ENCODE measurements around the gene PBX4. TPM values are rescaled to one million over a fixed set of nuclear protein-coding genes. Genes with fewer than 3 reads are reported as not detected.
A peak's percentile ranks its signal among the peaks of the same experiment; 100 is the strongest.

The PBX4 gene
- total and polyA plus RNA-seq, 2 of the 8 experiments (the other 6 are each of a cell fraction or from before 2014, with no cell fraction given): 3.4 to 3.8 TPM

DNA sequence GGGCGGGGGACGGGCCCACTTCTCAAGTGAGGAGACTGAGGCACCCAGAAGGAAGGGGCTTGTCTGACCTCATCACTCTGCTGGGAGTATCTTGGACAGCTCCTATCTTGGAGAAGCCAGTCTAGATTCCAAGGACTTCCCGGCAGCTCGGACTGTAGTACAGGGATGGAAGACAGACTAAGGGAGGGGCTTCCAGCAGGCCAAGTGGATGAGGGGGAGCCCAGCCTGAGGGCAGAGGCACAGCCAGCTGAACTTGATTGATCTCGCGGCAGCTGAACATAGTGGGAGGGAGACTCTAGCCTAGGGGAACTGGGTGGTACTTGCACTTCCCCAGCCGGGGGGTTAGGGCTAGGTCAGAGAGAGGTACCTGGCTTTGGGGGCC, 79.7 kb downstream of the PBX4 start:
- Histone ChIP-seq H3K14ac (ENCODE audit: insufficient read length) (no peak overlapping the region), H3K4me2 (ENCODE audit: insufficient read depth in 1 of 2, low read depth in 2 of 2, low read length in 2 of 2) (peak overlapping the region; percentile 67 to 79), H3K27me3 (replicated peaks in 1 of 4; ENCODE audit: control insufficient read depth in 3 of 4, extremely low read depth in 1 of 4, insufficient read depth in 3 of 4, low read length in 3 of 4) (peaks cover 6 to 26% (median 20%) of the 10 kb centered on the region in 4 experiments), H3K9ac (replicated peaks in 1 of 4; ENCODE audit: extremely low read depth in 1 of 4, low read depth in 3 of 4, low read length in 3 of 4) (no peak overlapping the region), H3K4ac (replicated peaks; ENCODE audit: insufficient read length, low read depth, low read length) (no peak overlapping the region), H3K79me2 (ENCODE audit: control insufficient read depth in 1 of 2, insufficient read depth in 2 of 2, low read length in 2 of 2) (no peaks in the 10 kb centered on the region), H2BK5ac (ENCODE audit: low read depth, low read length) (no peak overlapping the region), H2BK120ac (replicated peaks; ENCODE audit: low read depth, low read length) (no peak overlapping the region), H4K91ac (replicated peaks; ENCODE audit: insufficient read length, low read length) (no peak overlapping the region), H3K36me3 (ENCODE audit: control insufficient read depth in 2 of 4, insufficient read depth in 4 of 4, low read length in 3 of 4) (no peaks in the 10 kb centered on the region), H3K23ac (ENCODE audit: insufficient read length) (no peak overlapping the region), H4K5ac (ENCODE audit: insufficient read length, low read depth, low read length) (no peak overlapping the region), H3K4me1 (replicated peaks in 1 of 4; ENCODE audit: control insufficient read depth in 3 of 4, insufficient read depth in 4 of 4, low read length in 3 of 4) (peaks cover 0 to 8% (median 3%) of the 10 kb centered on the region in 4 experiments; a peak in 3 of 7 replicates), H2AFZ (ENCODE audit: low read length) (no peak overlapping the region), H3K27ac (ENCODE audit: low read depth, low read length) (no peak overlapping the region), H3K56ac (replicated peaks; ENCODE audit: insufficient read length, low read depth, low read length) (no peak overlapping the region), H2BK12ac (ENCODE audit: low read depth, low read length) (no peak overlapping the region), H2BK15ac (ENCODE audit: low read length) (0 out of 2 replicates have a peak overlapping the region, but pooled peaks have one; percentile 46), H3K4me3 (ENCODE audit: extremely low read depth in 1 of 4, insufficient read depth in 2 of 4, low read depth in 3 of 4, low read length in 4 of 4) (peak overlapping the region in 2 of 4 experiments; percentile 57 to 62; a peak in 5 of 8 replicates), H4K8ac (ENCODE audit: extremely low read depth, insufficient read depth, low read length) (0 out of 2 replicates have a peak overlapping the region, but pooled peaks have one; percentile 36), H3K79me1 (ENCODE audit: low read depth, low read length) (no peaks in the 10 kb centered on the region), H2BK20ac (ENCODE audit: low read length) (no peak overlapping the region), H3K23me2 (ENCODE audit: low read depth, low read length) (peaks cover 9% of the 10 kb centered on the region; the same call in 1 of the 2 replicates), H4K20me1 (replicated peaks in 1 of 2; ENCODE audit: control insufficient read depth in 1 of 2, insufficient read depth in 2 of 2, low read length in 2 of 2) (peaks cover 3 to 7% of the 10 kb centered on the region in 2 experiments), H2AK5ac (ENCODE audit: low read depth, low read length) (no peak overlapping the region), H3K9me3 (ENCODE audit: insufficient read depth in 2 of 2, low read depth in 1 of 2, low read length in 1 of 2) (peaks cover 0 to 4% of the 10 kb centered on the region in 2 experiments; a peak in 1 of 4 replicates), H3K18ac (ENCODE audit: extremely low read depth, low read length) (no peak overlapping the region)
- CTCF ChIA-PET (ENCODE audit: partially characterized antibody): interaction anchor here (0.8 to 8.2 kb wide), 3 partner anchors 9 to 22 kb away, joined by 3 to 104 read pairs (median 5); no protein-coding TSS in a partner anchor
- POLR2A ChIA-PET (ENCODE audit: partially characterized antibody): interaction anchor here (0.6 to 1.9 kb wide), 4 partner anchors 10 to 133 kb away, joined by 3 to 4 read pairs (median 4); partner anchors contain the start of genes GATAD2A and NDUFA13
- TF ChIP-seq JUND (IDR thresholded peaks at IDR 0.05; ENCODE audit: low read length) (no peak), FOSL1 (IDR thresholded peaks at IDR 0.05; ENCODE audit: insufficient read depth, low read depth, low read length) (no peak), GABPA (IDR thresholded peaks at IDR 0.05; ENCODE audit: borderline replicate concordance, insufficient read depth, low read length) (no peak), SP1 (IDR thresholded peaks at IDR 0.05; ENCODE audit: low read depth, low read length) (no peak), RBBP5 (IDR thresholded peaks at IDR 0.05; ENCODE audit: borderline replicate concordance, low read depth, low read length) (no peak), POU5F1 (IDR thresholded peaks at IDR 0.05; ENCODE audit: low read depth, low read length) (no peak), SIX5 (IDR thresholded peaks at IDR 0.05; ENCODE audit: low read depth, low read length) (no peak), PHF8 (conservative IDR thresholded peaks at IDR 0.05; ENCODE audit: low read depth, low read length) (no peak), SIN3A (conservative IDR thresholded peaks at IDR 0.05 in 1 of 2, IDR thresholded peaks at IDR 0.05 in 1 of 2; ENCODE audit: low read depth in 1 of 2, low read length in 2 of 2) (no peak), TEAD4 (IDR thresholded peaks at IDR 0.05; ENCODE audit: low read depth, low read length) (no peak), MAFK (IDR thresholded peaks at IDR 0.05; ENCODE audit: low read depth, low read length) (no peak), CEBPB (IDR thresholded peaks at IDR 0.05; ENCODE audit: low read depth, low read length) (no peak), CBX5 (IDR thresholded peaks at IDR 0.05; ENCODE audit: low read depth, low read length) (no peak)
- no peak for DNase-seq (ENCODE audit: low read depth in 1 of 2, low spot score in 2 of 2)
- FAIRE-seq: no peak
- 74% methylated on average over 7 of the region's 7 CpGs; no CpG with 5 or more reads in 1 of the 2 experiments for WGBS, 2 experiments (ENCODE audit: extremely low coverage in 1 of 2, insufficient coverage in 1 of 2, insufficient read length in 1 of 2, insufficient replicate concordance in 2 of 2, low coverage in 1 of 2, low lambda C conversion rate in 2 of 2, missing lambda C conversion rate in 1 of 2)
